WTC11 (cell line): ENCODE results near the gene OCEL1. TPM values are rescaled to one million over a fixed set of nuclear protein-coding genes. Genes with fewer than 3 reads are reported as not detected.

Experiments used
- ATAC-seq: fragments of 200-7000 bp; cut with Tn5 transposase; 2 replicates; pipeline ENCODE4 v1.10.0; 2021; ENCODE audit warnings: mild to moderate bottlenecking, moderate library complexity
- CTCF ChIA-PET: fragments of 300-600 bp; sonication (Branson Sonifier 250); formaldehyde crosslinking; loops from one replicate; lab custom pipeline; 2021; ENCODE audit warnings: antibody characterized with exemption; lab: Charles Lee
- POLR2A ChIA-PET: fragments of 350-600 bp; sonication (Branson Sonifier 250); formaldehyde crosslinking; loops from one replicate; lab custom pipeline; 2021; ENCODE audit warnings: antibody characterized with exemption; lab: Charles Lee
- DNase-seq: peaks from one replicate; pipeline ENCODE4 v3.0.0; 2021; ENCODE audit warnings: low spot score
- H3K27ac Mint-ChIP-seq: 2 replicates; pipeline ENCODE4 v1.8.0; 2021; ENCODE audit warnings: mixed read lengths
- H3K27me3 Mint-ChIP-seq: 2 replicates; pipeline ENCODE4 v1.8.0; 2021; ENCODE audit warnings: low read depth, mild to moderate bottlenecking, moderate library complexity, mixed read lengths
- H3K36me3 Mint-ChIP-seq: 2 replicates; pipeline ENCODE4 v1.8.0; 2021; ENCODE audit warnings: mixed read lengths
- H3K4me1 Mint-ChIP-seq: 2 replicates; pipeline ENCODE4 v1.8.0; 2022; ENCODE audit warnings: mixed read lengths
- H3K4me3 Mint-ChIP-seq: 2 replicates; pipeline ENCODE4 v1.8.0; 2021; ENCODE audit warnings: mild to moderate bottlenecking, moderate library complexity, mixed read lengths
- H3K9me3 Mint-ChIP-seq: 2 replicates; pipeline ENCODE4 v1.8.0; 2021; ENCODE audit warnings: mixed read lengths
- ATF3 ChIP-seq: sonication (generic); formaldehyde crosslinking; conservative IDR thresholded peaks from 2 replicates; pipeline ENCODE4 v1.8.1; 2022; ENCODE audit warnings: mild to moderate bottlenecking, missing genetic modification reagents
- CTCF ChIP-seq: fragments of 200-600 bp; IDR thresholded peaks from 2 replicates; pipeline ENCODE4 v1.8.0; 2022; ENCODE audit warnings: antibody characterized with exemption
- FOXP1 ChIP-seq: sonication (generic); formaldehyde crosslinking; IDR thresholded peaks from 2 replicates; pipeline ENCODE4 v1.8.0; 2022; ENCODE audit warnings: missing genetic modification reagents, mild to moderate bottlenecking, moderate library complexity, borderline replicate concordance
- HMGA2 ChIP-seq: fragments of 250-450 bp; sonication (Bioruptor Pico); IDR thresholded peaks from 2 replicates; pipeline ENCODE4 v1.4.0; 2021; ENCODE audit warnings: mild to moderate bottlenecking, moderate library complexity
- IRF2 ChIP-seq: sonication (generic); formaldehyde crosslinking; IDR thresholded peaks from 2 replicates; pipeline ENCODE4 v1.8.0; 2022; ENCODE audit warnings: low read depth, missing genetic modification reagents, borderline replicate concordance
- JUN ChIP-seq: sonication (generic); formaldehyde crosslinking; IDR thresholded peaks from 2 replicates; pipeline ENCODE4 v1.8.0; 2023; ENCODE audit warnings: mild to moderate bottlenecking, missing genetic modification reagents
- NR2C2 ChIP-seq: sonication (generic); formaldehyde crosslinking; IDR thresholded peaks from 2 replicates; pipeline ENCODE4 v1.8.0; 2022; ENCODE audit warnings: mild to moderate bottlenecking, missing genetic modification reagents
- OVOL2 ChIP-seq: fragments of 250-450 bp; sonication (Bioruptor Pico); IDR thresholded peaks from 2 replicates; pipeline ENCODE4 v1.9.0; 2021; ENCODE audit warnings: mild to moderate bottlenecking, borderline replicate concordance
- SP1 ChIP-seq: sonication (generic); formaldehyde crosslinking; conservative IDR thresholded peaks from 2 replicates; pipeline ENCODE4 v1.8.1; 2022; ENCODE audit warnings: missing genetic modification reagents
- ZBTB21 ChIP-seq: sonication (generic); formaldehyde crosslinking; IDR thresholded peaks from 2 replicates; pipeline ENCODE4 v1.8.1; 2023; ENCODE audit warnings: mild to moderate bottlenecking, missing genetic modification reagents, borderline replicate concordance
- ZBTB43 ChIP-seq: sonication (generic); formaldehyde crosslinking; IDR thresholded peaks from 2 replicates; pipeline ENCODE4 v1.8.1; 2023; ENCODE audit warnings: mild to moderate bottlenecking, missing genetic modification reagents
- total RNA-seq: library from RNA; stranded (reverse); gene quantifications from 3 replicates; pipeline ENCODE4 v1.2.3, GENCODE V29; 2021

Gene OCEL1
- total RNA-seq, 1 experiment from 2014 or later = 34.0 TPM

GRCh38 chr19:17202713-17203112 is 23.3 kb upstream of the OCEL1 start:
- CTCF ChIA-PET = interaction anchor here (0.6 kb wide), 1 partner anchor 431 kb away, joined by 5 read pairs; no protein-coding TSS in a partner anchor
- Mint-ChIP-seq H3K9me3 (no peaks in the 10 kb centered on the region), H3K4me1 (no peaks in the 10 kb centered on the region), H3K27me3 (no peaks in the 10 kb centered on the region), H3K27ac (no peak overlapping the region), H3K36me3 (peaks cover 61% of the 10 kb centered on the region), H3K4me3 (no peak overlapping the region)
- DNase-seq = no peak
- POLR2A ChIA-PET = interaction anchor here (0.6 kb wide), 1 partner anchor 22 kb away, joined by 3 read pairs; no protein-coding TSS in a partner anchor
- ATAC-seq = no peak
- TF ChIP-seq NR2C2 (CRISPR knock-in tag) = 0 out of 2 replicates have a peak, but pooled peaks have one; percentile 23
- TF ChIP-seq JUN (CRISPR knock-in tag) = no peak
- TF ChIP-seq ATF3 (CRISPR knock-in tag) = no peak

GRCh38 chr19:17205237-17206140 is 20.5 kb upstream of the OCEL1 start:
- Mint-ChIP-seq H3K4me1 (peaks cover 12% of the 10 kb centered on the region), H3K4me3 (no peak overlapping the region), H3K27me3 (no peaks in the 10 kb centered on the region), H3K36me3 (peaks cover 44% of the 10 kb centered on the region), H3K9me3 (no peaks in the 10 kb centered on the region), H3K27ac (no peak overlapping the region)
- ATAC-seq (peak; percentile 21), DNase-seq (peak; percentile 84)
- POLR2A ChIA-PET = interaction anchor here (0.6 kb wide), 1 partner anchor 70 kb away, joined by 3 read pairs; no protein-coding TSS in a partner anchor
- CTCF ChIA-PET = interaction anchor here (0.7 to 2.3 kb wide), 17 partner anchors 10 to 140 kb away, joined by 3 to 16 read pairs (median 4); partner anchors contain the start of genes ANKLE1, BABAM1, DDA1 and OCEL1
- TF ChIP-seq ZBTB21 (CRISPR knock-in tag) = 0 out of 2 replicates have a peak, but pooled peaks have one; percentile 33
- TF ChIP-seq SP1 (CRISPR knock-in tag) = 0 out of 2 replicates have a peak, but pooled peaks have one; percentile 21
- TF ChIP-seq ZBTB43 (CRISPR knock-in tag) = peak; percentile 56; the same call in 1 of the 2 replicates
- TF ChIP-seq CTCF = peak; percentile 74
- TF ChIP-seq OVOL2 (CRISPR knock-in tag) = no peak
- 0 out of 2 replicates have a peak, but pooled peaks have one; percentile 53 for TF ChIP-seq FOXP1 (CRISPR knock-in tag)
- TF ChIP-seq, all 79 proteins: peak for 5

- H3K9me3 Mint-ChIP-seq = no peaks in the 10 kb centered on the region
- POLR2A ChIA-PET = no interaction called here
- H3K27me3 Mint-ChIP-seq = no peaks in the 10 kb centered on the region
- H3K27ac Mint-ChIP-seq = no peak overlapping the region; the same call in 1 of the 2 replicates
- TF ChIP-seq HMGA2 (CRISPR knock-in tag) (peak; percentile 43; the same call in 1 of the 2 replicates), IRF2 (no peak)
- TF ChIP-seq, all 79 proteins: peak for 1
- ATAC-seq = no peak
- CTCF ChIA-PET = interaction anchor here (1.6 kb wide), 1 partner anchor 102 kb away, joined by 4 read pairs; the partner anchor contains the start of gene DDA1
- H3K4me1 Mint-ChIP-seq = peaks cover 12% of the 10 kb centered on the region
- peaks cover 29% of the 10 kb centered on the region for H3K36me3 Mint-ChIP-seq
- DNase-seq = no peak
- no peak overlapping the region for H3K4me3 Mint-ChIP-seq
These were observed 19.1 kb upstream of the OCEL1 start for GRCh38 chr19:17206736-17207581.
